HL-60 (cell line): Measurements from ENCODE around the gene MIOS.
"Not testable (repeated sequence)": the region's sequence is repeated elsewhere in the genome, so short reads cannot be mapped to it uniquely, and the experiment has no call there.

Source experiments
- CTCF ChIP-seq: IDR thresholded peaks from one replicate; pipeline ENCODE4 v1.5.1; 2011; ENCODE audit warnings: low read length, control low read depth, inconsistent platforms; ENCODE audit not compliant: insufficient read depth
- GABPA ChIP-seq: IDR thresholded peaks from 2 replicates; pipeline ENCODE4 v1.6.1; 2012; ENCODE audit warnings: low read depth
- POLR2AphosphoS5 ChIP-seq: IDR thresholded peaks from 2 replicates; pipeline ENCODE4 v1.6.1; 2012; ENCODE audit warnings: low read depth
- REST ChIP-seq: IDR thresholded peaks from 2 replicates; pipeline ENCODE4 v1.6.1; 2012; ENCODE audit warnings: low read depth; ENCODE audit not compliant: insufficient replicate concordance

GRCh38 chr7:7656459-7656858 is 89.8 kb downstream of the MIOS start:
- not testable (repeated sequence) for TF ChIP-seq POLR2AphosphoS5, CTCF, REST, GABPA
